ENCODE results near the gene BRD3.

The BRD3 gene

GRCh38 chr9:134026981-134027380 lies 40.8 kb downstream of the BRD3 start:
- DNase-seq (ENCODE audit: low read depth), result no peak
- TF ChIP-seq, protein P1, sequence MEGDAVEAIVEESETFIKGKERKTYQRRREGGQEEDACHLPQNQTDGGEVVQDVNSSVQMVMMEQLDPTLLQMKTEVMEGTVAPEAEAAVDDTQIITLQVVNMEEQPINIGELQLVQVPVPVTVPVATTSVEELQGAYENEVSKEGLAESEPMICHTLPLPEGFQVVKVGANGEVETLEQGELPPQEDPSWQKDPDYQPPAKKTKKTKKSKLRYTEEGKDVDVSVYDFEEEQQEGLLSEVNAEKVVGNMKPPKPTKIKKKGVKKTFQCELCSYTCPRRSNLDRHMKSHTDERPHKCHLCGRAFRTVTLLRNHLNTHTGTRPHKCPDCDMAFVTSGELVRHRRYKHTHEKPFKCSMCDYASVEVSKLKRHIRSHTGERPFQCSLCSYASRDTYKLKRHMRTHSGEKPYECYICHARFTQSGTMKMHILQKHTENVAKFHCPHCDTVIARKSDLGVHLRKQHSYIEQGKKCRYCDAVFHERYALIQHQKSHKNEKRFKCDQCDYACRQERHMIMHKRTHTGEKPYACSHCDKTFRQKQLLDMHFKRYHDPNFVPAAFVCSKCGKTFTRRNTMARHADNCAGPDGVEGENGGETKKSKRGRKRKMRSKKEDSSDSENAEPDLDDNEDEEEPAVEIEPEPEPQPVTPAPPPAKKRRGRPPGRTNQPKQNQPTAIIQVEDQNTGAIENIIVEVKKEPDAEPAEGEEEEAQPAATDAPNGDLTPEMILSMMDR (IDR thresholded peaks at IDR 0.05; ENCODE audit: low read length, missing control alignments), result no peak

GRCh38 chr9:134026581-134026980 lies 41.2 kb downstream of the BRD3 start:
- no peak for DNase-seq (ENCODE audit: low read depth)
- no peak overlapping the region for H3K4me3 ChIP-seq (replicated peaks; ENCODE audit: low read depth, low read length)
- TF ChIP-seq, protein P1 (IDR thresholded peaks at IDR 0.05; ENCODE audit: low read length, missing control alignments), result no peak

More at GRCh38 chr9:134026981-134027380, 40.8 kb downstream of the BRD3 start:
- H3K4me3 ChIP-seq (replicated peaks; ENCODE audit: low read depth, low read length), result no peak overlapping the region

GRCh38 chr9:134025606-134026541 lies 42.0 kb downstream of the BRD3 start:
- H3K4me3 ChIP-seq (replicated peaks; ENCODE audit: low read depth, low read length), result peak overlapping the region; percentile 62
- DNase-seq (ENCODE audit: low read depth), result peak; percentile 33
- TF ChIP-seq, protein P1 (IDR thresholded peaks at IDR 0.05; ENCODE audit: low read length, missing control alignments), result peak; percentile 12

GRCh38 chr9:134024828-134025605 lies 42.8 kb downstream of the BRD3 start, which contains the start of gene BRD3OS:
TSS of gene BRD3OS (plus strand) at chr9:134025481. CDS start at chr9:134026748, 1,267 bp downstream.
- peak; percentile 100 for DNase-seq (ENCODE audit: low read depth)
- TF ChIP-seq, protein P1 (IDR thresholded peaks at IDR 0.05; ENCODE audit: low read length, missing control alignments), result no peak
- peak within 1 kb of the TSS; percentile 62 for H3K4me3 ChIP-seq (replicated peaks; ENCODE audit: low read depth, low read length)

GRCh38 chr9:134024214-134024792 lies 43.5 kb downstream of the BRD3 start:
- no peak for DNase-seq (ENCODE audit: low read depth)
- TF ChIP-seq, protein P1 (IDR thresholded peaks at IDR 0.05; ENCODE audit: low read length, missing control alignments), result no peak
- peak overlapping the region; percentile 54 for H3K4me3 ChIP-seq (replicated peaks; ENCODE audit: low read depth, low read length)

- TF ChIP-seq, protein P1 (IDR thresholded peaks at IDR 0.05; ENCODE audit: low read length, missing control alignments), result no peak
- DNase-seq (ENCODE audit: low read depth), result no peak
- no peak overlapping the region for H3K4me3 ChIP-seq (replicated peaks; ENCODE audit: low read depth, low read length)
Observed at GRCh38 chr9:134014946-134015345, 52.9 kb downstream of the BRD3 start.
